ENCODE measurements around the gene APCDD1. TPM values are rescaled to one million over a fixed set of nuclear protein-coding genes. Genes with fewer than 3 reads are reported as not detected.

Gene APCDD1
- total RNA-seq, 1 donor from 2014 or later: 110 TPM

DNA sequence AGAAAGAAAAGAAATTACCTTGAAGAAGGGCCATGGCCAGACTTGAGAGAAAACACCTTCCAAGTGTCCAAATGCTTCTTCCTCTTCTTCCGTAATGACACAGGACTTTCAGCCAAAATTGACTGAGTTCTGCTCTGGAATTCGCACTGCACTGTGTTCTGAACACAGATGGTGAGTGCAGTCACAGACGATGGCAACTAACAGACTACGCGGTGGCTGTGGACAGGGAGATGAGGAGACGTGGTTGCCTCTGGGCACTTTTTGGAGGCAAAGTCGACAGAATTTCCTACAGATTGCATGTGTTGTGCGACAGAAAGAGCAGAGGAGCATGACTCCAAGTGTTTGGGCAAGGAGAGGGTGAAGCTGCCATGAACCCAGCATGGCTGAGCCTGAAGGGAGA lies 67.1 kb downstream of the APCDD1 start:
- H3K36me3 Mint-ChIP-seq: no peaks in the 10 kb centered on the region
- H3K4me1 Mint-ChIP-seq (ENCODE audit: unreplicated experiment): peaks cover 34% of the 10 kb centered on the region
- H3K27me3 Mint-ChIP-seq: no peaks in the 10 kb centered on the region
- peaks cover 7% of the 10 kb centered on the region for H3K9me3 Mint-ChIP-seq
- DNase-seq (ENCODE audit: extremely low spot score, unreplicated experiment): no peak
- TF ChIP-seq, protein P1, sequence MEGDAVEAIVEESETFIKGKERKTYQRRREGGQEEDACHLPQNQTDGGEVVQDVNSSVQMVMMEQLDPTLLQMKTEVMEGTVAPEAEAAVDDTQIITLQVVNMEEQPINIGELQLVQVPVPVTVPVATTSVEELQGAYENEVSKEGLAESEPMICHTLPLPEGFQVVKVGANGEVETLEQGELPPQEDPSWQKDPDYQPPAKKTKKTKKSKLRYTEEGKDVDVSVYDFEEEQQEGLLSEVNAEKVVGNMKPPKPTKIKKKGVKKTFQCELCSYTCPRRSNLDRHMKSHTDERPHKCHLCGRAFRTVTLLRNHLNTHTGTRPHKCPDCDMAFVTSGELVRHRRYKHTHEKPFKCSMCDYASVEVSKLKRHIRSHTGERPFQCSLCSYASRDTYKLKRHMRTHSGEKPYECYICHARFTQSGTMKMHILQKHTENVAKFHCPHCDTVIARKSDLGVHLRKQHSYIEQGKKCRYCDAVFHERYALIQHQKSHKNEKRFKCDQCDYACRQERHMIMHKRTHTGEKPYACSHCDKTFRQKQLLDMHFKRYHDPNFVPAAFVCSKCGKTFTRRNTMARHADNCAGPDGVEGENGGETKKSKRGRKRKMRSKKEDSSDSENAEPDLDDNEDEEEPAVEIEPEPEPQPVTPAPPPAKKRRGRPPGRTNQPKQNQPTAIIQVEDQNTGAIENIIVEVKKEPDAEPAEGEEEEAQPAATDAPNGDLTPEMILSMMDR (conservative IDR thresholded peaks at IDR 0.05): no peak
- no peak overlapping the region for H3K4me3 Mint-ChIP-seq
- H3K27ac Mint-ChIP-seq: no peak overlapping the region

DNA sequence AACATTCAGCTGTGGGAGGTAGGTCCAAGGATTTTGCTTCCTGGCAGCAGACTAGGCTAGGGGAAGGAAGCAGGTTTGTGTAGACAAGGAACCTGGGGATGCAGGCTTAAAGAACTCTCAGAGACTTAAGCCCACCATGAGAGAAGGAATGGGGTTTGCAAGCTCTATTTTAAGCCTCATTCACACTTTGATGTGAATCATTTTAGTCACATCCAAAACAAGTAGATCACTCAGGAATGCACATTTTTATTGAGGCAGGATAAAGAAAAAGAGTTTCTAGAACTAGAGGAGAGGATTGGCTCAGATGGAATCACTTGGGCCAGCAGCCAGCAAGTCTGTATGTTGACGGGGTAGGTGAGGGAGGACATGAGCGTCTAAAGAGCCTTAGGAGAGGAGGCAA lies 68.1 kb downstream of the APCDD1 start:
- no peak for DNase-seq (ENCODE audit: extremely low spot score, unreplicated experiment)
- H3K4me1 Mint-ChIP-seq (ENCODE audit: unreplicated experiment): peaks cover 40% of the 10 kb centered on the region
- H3K27ac Mint-ChIP-seq: no peak overlapping the region
- no peaks in the 10 kb centered on the region for H3K36me3 Mint-ChIP-seq
- H3K9me3 Mint-ChIP-seq: peaks cover 3% of the 10 kb centered on the region
- no peak overlapping the region for H3K4me3 Mint-ChIP-seq
- TF ChIP-seq, protein P1 (conservative IDR thresholded peaks at IDR 0.05): no peak
- no peaks in the 10 kb centered on the region for H3K27me3 Mint-ChIP-seq

GRCh38 chr18:10523544-10523943 lies 69.1 kb downstream of the APCDD1 start:
- Mint-ChIP-seq H3K9me3 (no peaks in the 10 kb centered on the region), H3K27me3 (no peaks in the 10 kb centered on the region), H3K36me3 (no peaks in the 10 kb centered on the region), H3K4me1 (ENCODE audit: unreplicated experiment) (peaks cover 42% of the 10 kb centered on the region), H3K4me3 (no peak overlapping the region), H3K27ac (no peak overlapping the region)
- no peak for DNase-seq (ENCODE audit: extremely low spot score, unreplicated experiment)
- TF ChIP-seq, protein P1 (conservative IDR thresholded peaks at IDR 0.05): no peak

DNA sequence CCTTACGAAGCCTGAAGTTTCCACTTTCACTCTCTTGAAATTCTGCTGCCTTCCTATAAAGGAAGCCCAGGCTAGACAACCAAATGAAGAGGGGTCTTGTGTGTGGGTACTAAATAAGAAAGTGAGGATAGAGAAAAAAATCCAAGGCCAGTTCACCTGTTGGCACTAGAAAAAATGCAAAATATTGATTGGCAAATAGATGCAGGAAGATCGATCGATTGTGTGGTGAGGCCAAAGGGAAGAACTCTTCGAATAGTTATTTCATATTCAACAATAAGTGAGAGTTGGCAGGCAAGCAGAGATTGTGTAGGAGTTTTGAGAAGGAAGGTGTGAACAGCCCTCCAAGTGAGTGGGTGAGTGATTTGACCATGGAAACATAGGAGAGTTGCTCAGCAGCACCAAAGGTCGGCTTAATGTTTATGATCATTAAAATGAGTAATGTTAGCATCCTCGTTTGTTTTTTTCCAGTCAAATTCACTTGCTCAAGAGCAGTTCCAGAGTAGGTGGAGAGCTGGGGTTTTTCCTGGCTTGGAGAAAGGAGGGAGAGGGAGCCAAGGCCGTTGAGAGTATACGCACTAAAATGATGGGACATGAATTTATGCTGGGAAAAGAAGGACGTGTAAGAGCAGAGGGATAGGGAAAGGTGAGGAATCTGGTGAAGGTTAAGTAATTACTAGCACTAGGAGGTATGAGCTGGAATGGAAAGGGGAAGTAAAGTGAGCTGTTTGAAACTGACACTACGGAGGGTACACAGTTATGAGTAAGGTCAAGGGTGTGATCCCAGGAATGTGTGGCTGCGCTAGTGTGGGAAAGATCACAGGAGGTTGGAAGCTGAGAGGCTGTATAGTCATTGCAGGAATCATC lies 70.3 kb downstream of the APCDD1 start:
- peak overlapping the region; percentile 97 for H3K27ac Mint-ChIP-seq
- peaks cover 40% of the 10 kb centered on the region for H3K4me1 Mint-ChIP-seq (ENCODE audit: unreplicated experiment)

GRCh38 chr18:10525371-10525691 lies 70.9 kb downstream of the APCDD1 start:
- H3K4me3 Mint-ChIP-seq: peak overlapping the region; percentile 98
- no peak for DNase-seq (ENCODE audit: extremely low spot score, unreplicated experiment)
- H3K27ac Mint-ChIP-seq: peak overlapping the region; percentile 97
- no peaks in the 10 kb centered on the region for H3K9me3 Mint-ChIP-seq
- H3K36me3 Mint-ChIP-seq: no peaks in the 10 kb centered on the region
- peaks cover 40% of the 10 kb centered on the region for H3K4me1 Mint-ChIP-seq (ENCODE audit: unreplicated experiment)
- TF ChIP-seq, protein P1 (conservative IDR thresholded peaks at IDR 0.05): no peak
- H3K27me3 Mint-ChIP-seq: no peaks in the 10 kb centered on the region

More for the DNA sequence above, 70.3 kb downstream of the APCDD1 start:
- Mint-ChIP-seq H3K9me3 (no peaks in the 10 kb centered on the region), H3K27me3 (no peaks in the 10 kb centered on the region), H3K4me3 (peak overlapping the region; percentile 98), H3K36me3 (no peaks in the 10 kb centered on the region)
- TF ChIP-seq, protein P1 (conservative IDR thresholded peaks at IDR 0.05): no peak
- DNase-seq (ENCODE audit: extremely low spot score, unreplicated experiment): no peak

Measured in type B pancreatic cell (in vitro differentiated cells).